Astrocyte of the cerebellum (primary cell): Measurements from ENCODE around the gene ANGEL2.

ENCODE experiments used
- DNase-seq: peaks from one replicate; pipeline ENCODE4 v3.0.0-alpha.2; 2011; ENCODE audit warnings: low read depth
- H3K4me3 ChIP-seq: 2 replicates; pipeline ENCODE4 v1.5.1; 2011; ENCODE audit warnings: mild to moderate bottlenecking, low read depth, low read length, moderate library complexity
- in situ Hi-C: cut with HindIII; loops from 2 replicates; pipeline ENCODE4 v1.10.0; 2017; ENCODE audit warnings: low sequenced_read_pairs
- TF ChIP-seq, protein P1 (sequence below): IDR thresholded peaks from 2 replicates; pipeline ENCODE4 v1.5.1; 2012; ENCODE audit warnings: low read length, low read depth, moderate library complexity, mild to moderate bottlenecking; ENCODE audit errors: missing control alignments

Gene ANGEL2

DNA sequence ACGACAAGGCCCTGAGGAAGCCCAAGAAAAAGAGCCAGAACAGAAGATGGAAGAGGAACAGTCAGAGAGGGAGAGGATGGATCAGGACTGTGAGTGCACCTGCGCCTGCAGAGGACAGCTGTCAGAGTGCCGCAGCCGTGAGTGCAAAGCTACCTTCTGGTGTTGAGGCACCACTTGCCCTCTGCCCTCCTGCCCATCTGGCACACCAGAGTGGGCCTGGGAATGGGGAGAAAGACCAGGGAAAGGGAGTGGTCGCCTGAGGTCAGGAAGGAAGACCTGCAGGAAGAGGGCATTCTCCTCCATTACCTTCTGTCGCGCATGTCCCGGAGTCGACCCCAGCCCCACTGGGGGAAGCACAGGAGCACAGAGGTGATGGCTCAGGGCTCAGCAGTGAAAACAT, 39.1 kb downstream of the ANGEL2 start:
- TF ChIP-seq, protein P1, sequence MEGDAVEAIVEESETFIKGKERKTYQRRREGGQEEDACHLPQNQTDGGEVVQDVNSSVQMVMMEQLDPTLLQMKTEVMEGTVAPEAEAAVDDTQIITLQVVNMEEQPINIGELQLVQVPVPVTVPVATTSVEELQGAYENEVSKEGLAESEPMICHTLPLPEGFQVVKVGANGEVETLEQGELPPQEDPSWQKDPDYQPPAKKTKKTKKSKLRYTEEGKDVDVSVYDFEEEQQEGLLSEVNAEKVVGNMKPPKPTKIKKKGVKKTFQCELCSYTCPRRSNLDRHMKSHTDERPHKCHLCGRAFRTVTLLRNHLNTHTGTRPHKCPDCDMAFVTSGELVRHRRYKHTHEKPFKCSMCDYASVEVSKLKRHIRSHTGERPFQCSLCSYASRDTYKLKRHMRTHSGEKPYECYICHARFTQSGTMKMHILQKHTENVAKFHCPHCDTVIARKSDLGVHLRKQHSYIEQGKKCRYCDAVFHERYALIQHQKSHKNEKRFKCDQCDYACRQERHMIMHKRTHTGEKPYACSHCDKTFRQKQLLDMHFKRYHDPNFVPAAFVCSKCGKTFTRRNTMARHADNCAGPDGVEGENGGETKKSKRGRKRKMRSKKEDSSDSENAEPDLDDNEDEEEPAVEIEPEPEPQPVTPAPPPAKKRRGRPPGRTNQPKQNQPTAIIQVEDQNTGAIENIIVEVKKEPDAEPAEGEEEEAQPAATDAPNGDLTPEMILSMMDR: no peak
- no peak for DNase-seq
- no peak overlapping the region for H3K4me3 ChIP-seq
- in situ Hi-C loops: no loop called here

DNA sequence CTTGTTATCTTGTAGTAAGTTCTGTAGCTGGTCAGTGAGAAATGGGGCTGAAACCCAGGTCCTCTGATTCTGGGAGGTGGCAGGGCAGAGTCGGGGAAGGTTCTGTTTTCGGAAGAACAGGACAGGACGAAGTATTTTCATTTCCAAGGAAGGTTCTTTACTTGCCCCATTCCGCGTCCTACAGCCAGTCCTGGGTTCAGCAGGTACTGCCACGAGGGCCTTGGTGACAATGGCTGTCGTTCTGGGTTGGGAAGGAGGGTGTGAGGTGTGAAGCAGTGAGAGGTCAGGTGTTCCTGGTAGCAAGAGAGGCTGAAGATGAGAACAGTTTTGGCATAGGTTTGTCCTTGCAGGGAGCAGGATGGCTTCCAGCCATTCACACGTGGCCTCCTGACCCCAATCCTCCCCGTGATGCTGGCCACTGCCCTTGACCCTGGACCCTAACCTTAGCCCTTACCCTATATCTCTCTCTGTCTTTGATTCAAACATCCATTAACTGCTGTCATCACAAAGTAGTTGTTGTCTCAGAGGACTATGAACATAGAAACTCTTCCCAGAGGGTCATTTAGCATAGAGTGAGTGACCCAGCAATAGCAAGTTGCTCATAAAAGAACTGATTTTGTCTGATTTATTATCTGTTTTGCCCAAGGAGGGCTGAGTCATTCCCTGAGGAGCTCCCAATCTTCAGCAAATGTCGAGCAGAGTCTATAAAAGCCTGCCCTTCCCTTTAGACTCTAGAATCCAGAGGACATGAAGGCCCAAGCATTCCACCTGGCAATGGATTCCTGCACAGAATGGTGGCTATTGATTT, 40.4 kb downstream of the ANGEL2 start:
- no peak overlapping the region for H3K4me3 ChIP-seq
- DNase-seq: no peak
- TF ChIP-seq, protein P1: no peak
- in situ Hi-C loops: no loop called here

DNA sequence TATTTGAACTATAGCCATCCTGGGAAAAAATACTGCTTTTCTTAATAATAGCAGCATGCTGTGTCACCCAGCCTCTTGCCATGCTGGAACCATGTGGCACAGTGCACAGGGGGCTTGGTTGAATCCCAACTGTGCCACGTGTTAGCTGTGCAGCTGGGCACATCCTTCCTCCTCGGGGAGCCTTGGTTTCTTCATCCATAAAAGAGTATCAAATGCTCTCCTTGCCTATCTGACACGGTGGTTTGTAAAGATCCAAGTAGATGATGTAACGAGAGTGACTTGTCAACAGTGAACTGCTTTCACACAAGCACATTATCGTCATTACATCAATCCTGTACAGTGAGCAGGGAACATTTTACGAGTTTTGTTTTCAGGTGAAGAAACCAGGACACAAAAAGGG, 41.0 kb downstream of the ANGEL2 start:
- in situ Hi-C loops: no loop called here

DNA sequence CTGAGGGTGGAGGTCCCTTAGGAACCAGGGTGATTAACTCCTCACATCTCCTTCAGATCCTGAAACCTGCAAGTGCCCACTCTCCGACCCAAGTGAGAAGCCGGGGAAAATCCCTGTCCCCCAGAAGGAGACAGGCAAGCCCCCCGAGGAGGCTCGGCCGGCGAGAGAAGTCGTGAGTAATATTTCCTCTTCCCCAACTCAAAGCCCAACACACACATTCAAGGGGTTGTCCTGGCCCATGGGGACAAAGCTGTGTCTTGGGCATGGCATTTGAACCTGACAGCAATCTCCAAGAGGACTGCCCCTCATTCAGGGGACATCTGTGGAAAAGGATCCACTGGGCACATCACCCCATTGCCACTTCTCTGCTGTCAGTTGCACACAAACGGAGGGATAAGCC, 41.8 kb downstream of the ANGEL2 start:
- TF ChIP-seq, protein P1: no peak
- in situ Hi-C loops: no loop called here
- H3K4me3 ChIP-seq: no peak overlapping the region
- DNase-seq: no peak

More for the DNA sequence above, 41.0 kb downstream of the ANGEL2 start:
- TF ChIP-seq, protein P1: no peak
- DNase-seq: no peak
- no peak overlapping the region for H3K4me3 ChIP-seq

DNA sequence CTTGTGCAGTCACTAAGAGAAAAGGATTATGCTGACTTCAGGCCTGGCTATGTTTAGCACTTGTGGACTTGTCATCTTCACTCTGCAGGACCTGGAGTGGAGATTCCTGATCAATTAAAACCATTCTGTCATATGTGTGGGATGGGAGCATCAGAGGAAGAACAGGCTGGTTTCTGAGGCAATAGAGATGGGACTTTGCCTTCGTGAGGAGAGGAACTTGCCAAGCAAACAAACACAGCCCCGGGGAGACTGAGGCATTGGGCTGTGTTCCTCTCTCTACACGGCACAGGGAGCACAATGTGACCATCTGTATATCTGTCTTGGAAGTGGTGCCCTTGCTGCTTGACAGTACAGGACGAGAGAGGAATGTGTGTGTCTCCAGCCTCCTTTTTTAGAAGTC, 42.2 kb downstream of the ANGEL2 start:
- in situ Hi-C loops: no loop called here
- H3K4me3 ChIP-seq: no peak overlapping the region
- TF ChIP-seq, protein P1: no peak
- no peak for DNase-seq

DNA sequence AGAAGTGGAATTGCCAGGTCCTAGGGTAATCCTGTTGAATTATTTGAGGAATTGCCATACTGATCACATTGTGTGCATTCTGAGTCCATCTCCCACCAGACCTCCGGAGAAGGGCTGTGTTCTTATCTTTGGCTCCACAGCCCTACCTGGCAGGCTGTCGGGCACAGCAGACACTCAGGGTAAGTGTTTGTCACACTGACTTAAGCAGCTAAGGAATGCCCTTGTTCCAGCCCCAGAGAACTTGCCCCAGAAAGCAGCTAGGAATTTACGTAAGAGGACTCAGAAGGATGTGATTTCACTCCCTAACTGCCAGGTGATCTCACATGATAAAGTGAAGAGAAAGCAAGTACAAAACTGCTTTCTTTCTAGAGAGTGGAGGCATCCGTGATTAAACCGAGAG, 44.4 kb downstream of the ANGEL2 start:
- in situ Hi-C loops: no loop called here
- no peak overlapping the region for H3K4me3 ChIP-seq
- TF ChIP-seq, protein P1: no peak
- DNase-seq: no peak

DNA sequence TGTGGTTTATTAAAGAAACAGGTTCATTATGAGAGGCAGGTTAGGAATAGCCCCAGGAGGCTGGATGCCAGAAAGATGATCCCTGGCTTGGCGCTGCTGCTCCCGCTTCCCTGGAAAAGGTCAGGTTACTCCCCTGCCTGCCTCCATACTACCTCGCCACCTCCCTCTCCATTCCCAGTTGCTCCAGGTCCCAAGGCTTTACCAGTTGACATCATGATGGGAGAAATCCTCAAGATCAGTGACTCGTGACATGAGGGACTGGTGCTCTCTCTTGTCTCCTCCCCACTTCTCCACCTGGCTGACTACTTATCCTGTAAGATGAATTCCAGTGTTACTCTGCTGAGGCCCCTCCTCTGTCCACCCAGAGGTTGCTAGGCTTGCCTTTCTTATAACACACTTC, 45.6 kb downstream of the ANGEL2 start:
- in situ Hi-C loops: no loop called here
- TF ChIP-seq, protein P1: no peak
- no peak for DNase-seq
- H3K4me3 ChIP-seq: no peak overlapping the region
